SK-N-SH treated with all-trans-retinoic acid at 6 μM for 48 hours (cell line): Measurements from ENCODE around the gene MYL4.
A peak's percentile ranks its signal among the peaks of the same experiment; 100 is the strongest.

Source experiments
- ARNTL ChIP-seq: fragments of 450-650 bp; formaldehyde crosslinking; IDR thresholded peaks from 2 replicates; pipeline ENCODE4 v1.5.0; 2020; ENCODE audit warnings: low read depth, mild to moderate bottlenecking, moderate library complexity, borderline replicate concordance
- CSDC2 ChIP-seq: fragments of 250-450 bp; sonication (Bioruptor Pico); IDR thresholded peaks from 2 replicates; pipeline ENCODE4 v1.5.0; 2020; ENCODE audit warnings: mild to moderate bottlenecking, moderate library complexity
- ISL1 ChIP-seq: fragments of 250-450 bp; sonication (Bioruptor Pico); IDR thresholded peaks from 2 replicates; pipeline ENCODE4 v2.1.2; 2022; ENCODE audit warnings: mild to moderate bottlenecking, moderate library complexity
- PPARA ChIP-seq: fragments of 250-450 bp; sonication (Bioruptor Pico); IDR thresholded peaks from 2 replicates; pipeline ENCODE4 v1.5.0; 2020; ENCODE audit warnings: mild to moderate bottlenecking, borderline replicate concordance
- RARB ChIP-seq: fragments of 250-450 bp; sonication (Bioruptor Pico); IDR thresholded peaks from 2 replicates; pipeline ENCODE4 v1.8.0; 2021; ENCODE audit warnings: mild to moderate bottlenecking, moderate library complexity
- ZFP3 ChIP-seq: fragments of 250-450 bp; sonication (Bioruptor Pico); IDR thresholded peaks from 2 replicates; pipeline ENCODE4 v1.5.0; 2020; ENCODE audit warnings: mild to moderate bottlenecking, moderate library complexity
- ZFP30 ChIP-seq: fragments of 450-650 bp; formaldehyde crosslinking; IDR thresholded peaks from 2 replicates; pipeline ENCODE4 v1.5.0; 2022; ENCODE audit warnings: mild to moderate bottlenecking, moderate library complexity
- ZNF565 ChIP-seq: fragments of 450-650 bp; formaldehyde crosslinking; conservative IDR thresholded peaks from 2 replicates; pipeline ENCODE4 v1.5.0; 2020; ENCODE audit warnings: low read depth, mild to moderate bottlenecking, moderate library complexity
- ZNF8 ChIP-seq: fragments of 450-650 bp; formaldehyde crosslinking; IDR thresholded peaks from 2 replicates; pipeline ENCODE4 v1.5.0; 2020; ENCODE audit warnings: mild to moderate bottlenecking, moderate library complexity
- TF ChIP-seq, protein P1 (sequence below): fragments of 250-450 bp; sonication (Bioruptor Pico); IDR thresholded peaks from 2 replicates; pipeline ENCODE4 v1.5.1; 2021; ENCODE audit warnings: mild to moderate bottlenecking, moderate library complexity

DNA sequence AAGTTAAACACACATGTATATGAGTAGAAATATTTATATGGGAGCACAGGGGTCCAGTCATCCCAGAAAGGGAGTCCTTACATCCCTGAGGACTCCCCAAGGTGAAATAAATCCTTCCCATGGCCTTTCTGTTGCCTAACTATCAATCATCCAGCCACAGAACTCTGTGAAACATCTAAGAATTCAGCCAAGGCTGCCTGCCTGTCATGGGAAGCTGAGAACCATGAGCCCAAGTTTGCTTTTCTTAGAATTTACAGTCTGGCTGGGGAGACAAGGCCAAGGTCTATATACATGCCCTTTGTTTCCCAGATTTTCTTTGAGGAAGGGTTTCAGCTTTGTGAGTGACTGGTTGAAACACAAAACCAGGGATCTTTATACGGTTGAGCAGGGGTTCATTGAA lies 15.8 kb downstream of the MYL4 start:
- TF ChIP-seq ZNF565 (CRISPR knock-in tag) (no peak), RARB (CRISPR knock-in tag) (no peak), ZNF8 (CRISPR knock-in tag) (no peak), ZFP3 (no peak), CSDC2 (CRISPR knock-in tag) (0 out of 2 replicates have a peak, but pooled peaks have one; percentile 27), PPARA (CRISPR knock-in tag) (no peak), ZFP30 (CRISPR knock-in tag) (no peak), ISL1 (CRISPR knock-in tag) (no peak), ARNTL (CRISPR knock-in tag) (no peak)
- TF ChIP-seq, protein P1, sequence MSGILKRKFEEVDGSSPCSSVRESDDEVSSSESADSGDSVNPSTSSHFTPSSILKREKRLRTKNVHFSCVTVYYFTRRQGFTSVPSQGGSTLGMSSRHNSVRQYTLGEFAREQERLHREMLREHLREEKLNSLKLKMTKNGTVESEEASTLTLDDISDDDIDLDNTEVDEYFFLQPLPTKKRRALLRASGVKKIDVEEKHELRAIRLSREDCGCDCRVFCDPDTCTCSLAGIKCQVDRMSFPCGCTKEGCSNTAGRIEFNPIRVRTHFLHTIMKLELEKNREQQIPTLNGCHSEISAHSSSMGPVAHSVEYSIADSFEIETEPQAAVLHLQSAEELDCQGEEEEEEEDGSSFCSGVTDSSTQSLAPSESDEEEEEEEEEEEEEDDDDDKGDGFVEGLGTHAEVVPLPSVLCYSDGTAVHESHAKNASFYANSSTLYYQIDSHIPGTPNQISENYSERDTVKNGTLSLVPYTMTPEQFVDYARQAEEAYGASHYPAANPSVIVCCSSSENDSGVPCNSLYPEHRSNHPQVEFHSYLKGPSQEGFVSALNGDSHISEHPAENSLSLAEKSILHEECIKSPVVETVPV (CRISPR knock-in tag) = no peak
